ENCODE measurements around the gene MCC. TPM values are rescaled to one million over a fixed set of nuclear protein-coding genes. Genes with fewer than 3 reads are reported as not detected.

The MCC gene
- total RNA-seq, 4 donors from 2014 or later = 5.1 to 22.3 (median 13.0) TPM

DNA sequence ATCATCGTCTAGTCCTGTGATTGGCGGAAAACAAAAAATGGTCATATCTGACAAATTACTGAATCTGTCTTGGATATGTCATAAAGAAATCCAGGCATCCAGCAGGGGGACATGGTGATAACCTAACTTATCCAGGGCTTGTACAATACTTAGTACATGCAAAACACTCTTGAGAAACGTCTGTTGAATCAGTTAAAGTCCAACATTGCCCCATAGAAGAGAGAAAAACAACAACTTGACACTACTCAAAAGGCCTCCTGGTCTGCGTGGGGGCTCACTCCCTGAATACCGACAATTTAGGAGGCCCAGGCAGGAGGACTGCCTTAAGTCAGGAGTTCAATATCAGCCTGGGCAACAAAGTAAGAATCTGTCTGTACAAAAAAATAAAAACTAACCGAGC is 294.1 kb downstream of the MCC start:
- 87 to 90% methylated on average over 6 of the region's 6 CpGs for WGBS, 2 donors
- intact Hi-C loops (cut with DNase I) = no loop called here
- no peaks in the 10 kb centered on the region for H3K9me3 ChIP-seq
- H3K4me1 ChIP-seq = no peaks in the 10 kb centered on the region
- TF ChIP-seq, protein P1, sequence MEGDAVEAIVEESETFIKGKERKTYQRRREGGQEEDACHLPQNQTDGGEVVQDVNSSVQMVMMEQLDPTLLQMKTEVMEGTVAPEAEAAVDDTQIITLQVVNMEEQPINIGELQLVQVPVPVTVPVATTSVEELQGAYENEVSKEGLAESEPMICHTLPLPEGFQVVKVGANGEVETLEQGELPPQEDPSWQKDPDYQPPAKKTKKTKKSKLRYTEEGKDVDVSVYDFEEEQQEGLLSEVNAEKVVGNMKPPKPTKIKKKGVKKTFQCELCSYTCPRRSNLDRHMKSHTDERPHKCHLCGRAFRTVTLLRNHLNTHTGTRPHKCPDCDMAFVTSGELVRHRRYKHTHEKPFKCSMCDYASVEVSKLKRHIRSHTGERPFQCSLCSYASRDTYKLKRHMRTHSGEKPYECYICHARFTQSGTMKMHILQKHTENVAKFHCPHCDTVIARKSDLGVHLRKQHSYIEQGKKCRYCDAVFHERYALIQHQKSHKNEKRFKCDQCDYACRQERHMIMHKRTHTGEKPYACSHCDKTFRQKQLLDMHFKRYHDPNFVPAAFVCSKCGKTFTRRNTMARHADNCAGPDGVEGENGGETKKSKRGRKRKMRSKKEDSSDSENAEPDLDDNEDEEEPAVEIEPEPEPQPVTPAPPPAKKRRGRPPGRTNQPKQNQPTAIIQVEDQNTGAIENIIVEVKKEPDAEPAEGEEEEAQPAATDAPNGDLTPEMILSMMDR (IDR thresholded peaks at IDR 0.05) = no peak
- TF ChIP-seq POLR2A (IDR thresholded peaks at IDR 0.05) = no peak
- H3K27ac ChIP-seq = no peak overlapping the region
- no peak for DNase-seq
- no peak overlapping the region for H3K4me3 ChIP-seq (replicated peaks in 1 of 3)
- H3K27me3 ChIP-seq = no peaks in the 10 kb centered on the region
- H3K36me3 ChIP-seq = no peaks in the 10 kb centered on the region

DNA sequence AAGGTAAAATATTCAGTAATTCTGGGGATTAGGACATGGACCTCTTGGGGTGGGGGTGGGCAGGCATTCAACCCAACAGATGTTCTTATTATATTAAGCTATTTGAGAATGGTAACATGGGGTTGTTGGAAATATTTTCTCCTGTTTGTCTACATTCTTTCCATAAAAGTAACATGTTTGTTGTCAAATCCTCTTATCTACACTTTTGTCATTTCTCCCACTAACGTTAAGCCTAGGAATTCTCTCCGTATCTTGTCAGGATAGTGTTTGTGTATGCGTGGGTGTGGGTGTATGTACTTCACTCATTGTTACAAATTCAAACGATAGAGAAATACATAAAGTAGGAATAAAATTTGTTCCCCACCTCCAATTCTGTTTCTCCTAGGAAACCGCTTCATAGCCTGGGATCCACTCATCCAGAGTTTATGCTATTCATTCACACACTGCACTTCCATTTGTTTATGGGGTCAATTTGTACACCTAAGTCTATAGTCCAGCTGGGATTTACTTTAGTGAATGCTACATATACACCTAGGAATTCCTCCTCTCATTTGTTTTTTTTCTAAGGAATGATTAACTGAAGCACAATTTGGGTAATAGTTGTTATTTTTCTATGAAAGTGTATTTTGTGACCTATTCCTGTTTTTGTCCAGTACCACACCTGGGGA is 294.8 kb downstream of the MCC start:
- no peaks in the 10 kb centered on the region for H3K27me3 ChIP-seq
- TF ChIP-seq POLR2A (IDR thresholded peaks at IDR 0.05) = no peak
- TF ChIP-seq, protein P1 (IDR thresholded peaks at IDR 0.05) = no peak
- no peak overlapping the region for H3K4me3 ChIP-seq (replicated peaks in 1 of 3)
- intact Hi-C loops (cut with DNase I) = no loop called here
- H3K27ac ChIP-seq = no peak overlapping the region
- H3K4me1 ChIP-seq = no peaks in the 10 kb centered on the region
- H3K36me3 ChIP-seq = no peaks in the 10 kb centered on the region
- no peak for DNase-seq
- H3K9me3 ChIP-seq = no peaks in the 10 kb centered on the region
- whole genome bisulfite sequencing, 2 donors = 93 to 96% methylated on average over 5 of the region's 5 CpGs

DNA sequence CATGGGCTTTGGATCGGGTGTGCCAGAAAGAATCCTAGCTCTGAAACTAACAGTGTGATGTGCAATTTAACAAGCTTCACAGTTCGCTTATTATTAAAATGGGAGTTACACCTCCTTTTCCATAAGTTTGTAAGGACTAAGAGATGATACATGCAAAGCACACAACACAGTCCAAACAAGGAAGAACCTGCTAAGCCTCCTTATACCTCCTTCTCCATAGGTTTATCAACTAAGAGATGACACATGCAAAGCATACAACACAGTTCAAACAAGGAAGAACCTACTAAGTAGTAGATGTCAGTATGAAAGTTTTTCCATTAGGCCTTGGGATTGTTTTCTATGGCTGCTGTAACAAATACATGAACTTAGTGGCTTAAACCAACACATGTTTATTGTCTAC is 295.7 kb downstream of the MCC start:
- no peak for TF ChIP-seq POLR2A (IDR thresholded peaks at IDR 0.05)
- TF ChIP-seq, protein P1 (IDR thresholded peaks at IDR 0.05) = no peak
- Histone ChIP-seq H3K27ac (no peak overlapping the region), H3K27me3 (no peaks in the 10 kb centered on the region), H3K4me3 (replicated peaks in 1 of 3) (no peak overlapping the region), H3K36me3 (no peaks in the 10 kb centered on the region), H3K4me1 (no peaks in the 10 kb centered on the region), H3K9me3 (no peaks in the 10 kb centered on the region)
- intact Hi-C loops (cut with DNase I) = no loop called here
- DNase-seq = no peak
- 96 to 98% methylated on average over 2 of the region's 2 CpGs for WGBS, 2 donors

DNA sequence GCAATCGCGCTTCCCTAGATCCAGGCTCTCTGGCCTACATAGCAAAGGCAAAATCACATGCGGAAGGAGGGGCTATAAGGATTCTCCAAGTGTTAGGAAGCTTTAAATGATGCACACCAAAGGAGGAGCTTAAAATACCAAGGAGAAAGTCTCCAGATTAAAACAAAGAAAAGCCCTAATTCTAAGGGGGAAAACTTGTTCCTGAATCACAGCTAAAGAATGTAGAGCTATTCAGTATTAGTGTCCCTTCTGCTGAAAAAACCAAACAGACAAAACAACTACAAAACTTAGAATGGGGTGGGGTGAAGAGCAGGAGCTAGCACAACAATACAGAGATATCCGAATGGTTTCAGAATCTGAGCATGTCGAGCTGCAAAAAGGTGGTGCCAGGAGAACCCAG is 297.9 kb downstream of the MCC start:
- Histone ChIP-seq H3K4me3 (replicated peaks in 1 of 3) (no peak overlapping the region), H3K27ac (no peak overlapping the region), H3K27me3 (no peaks in the 10 kb centered on the region), H3K36me3 (no peaks in the 10 kb centered on the region), H3K4me1 (peaks cover 6 to 7% of the 10 kb centered on the region in 2 donors), H3K9me3 (no peaks in the 10 kb centered on the region)
- no peak for TF ChIP-seq POLR2A (IDR thresholded peaks at IDR 0.05)
- TF ChIP-seq, protein P1 (IDR thresholded peaks at IDR 0.05) = no peak
- DNase-seq = no peak
- 86 to 90% methylated on average over 5 of the region's 5 CpGs for WGBS, 2 donors
- intact Hi-C loops (cut with DNase I) = no loop called here

DNA sequence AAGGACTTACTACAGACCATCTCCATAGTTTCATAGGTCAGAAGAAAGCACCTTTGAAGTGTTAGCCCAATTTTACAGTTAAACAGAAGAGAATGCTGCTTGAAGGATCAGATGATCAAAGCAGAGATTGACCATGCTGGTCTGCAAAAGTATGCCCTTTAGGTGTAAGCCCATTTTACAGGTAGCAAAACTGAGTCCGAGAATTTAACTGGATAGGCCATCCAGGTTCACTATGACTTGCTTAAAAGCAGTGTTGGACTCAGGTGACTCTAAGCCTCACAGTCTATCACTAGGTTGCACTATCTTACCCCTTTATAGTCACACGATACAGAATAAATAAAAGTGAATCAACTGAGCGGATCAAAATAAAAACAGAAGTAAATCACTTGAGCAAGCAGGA is 299.0 kb downstream of the MCC start:
- H3K27me3 ChIP-seq = no peaks in the 10 kb centered on the region
- H3K4me3 ChIP-seq (replicated peaks in 1 of 3) = no peak overlapping the region
- peaks cover 6 to 7% of the 10 kb centered on the region in 2 donors for H3K4me1 ChIP-seq
- 83 to 84% methylated on average over 3 of the region's 3 CpGs for WGBS, 2 donors
- no peaks in the 10 kb centered on the region for H3K9me3 ChIP-seq
- H3K36me3 ChIP-seq = no peaks in the 10 kb centered on the region
- no peak for TF ChIP-seq POLR2A (IDR thresholded peaks at IDR 0.05)
- TF ChIP-seq, protein P1 (IDR thresholded peaks at IDR 0.05) = no peak
- intact Hi-C loops (cut with DNase I) = no loop called here
- DNase-seq = no peak
- H3K27ac ChIP-seq = no peak overlapping the region

All from thyroid gland (tissue), 4 donors.